Activated naive CD4-positive, alpha-beta T cell treated with anti-CD3 and anti-CD28 coated beads, Interleukin-2, amount 50 U/mL, for 72 hours (primary cell): ENCODE measurements around the gene TNP1. TPM values are rescaled to one million over a fixed set of nuclear protein-coding genes. Genes with fewer than 3 reads are reported as not detected.

Experiments
- ATAC-seq, 2 donors: fragments of 150-1000 bp; cut with Tn5 transposase; 2 replicates each; pipeline ENCODE4 v1.10.0; 2021; ENCODE audit warnings: mild to moderate bottlenecking in 2 of 2, moderate library complexity in 2 of 2
- DNase-seq, 2 donors: peaks; one replicate each; pipeline ENCODE4 v3.0.0; 2021 to 2022; ENCODE audit warnings: low spot score in 2 of 2
- H3K27ac Mint-ChIP-seq, 2 donors: one replicate each; pipeline ENCODE4 v1.8.0; 2022; ENCODE audit warnings: mild to moderate bottlenecking in 2 of 2, mixed read lengths in 2 of 2
- H3K36me3 Mint-ChIP-seq, 2 donors: one replicate each; pipeline ENCODE4 v1.8.0; 2022; ENCODE audit warnings: mixed read lengths in 2 of 2
- H3K9me3 Mint-ChIP-seq, 2 donors: one replicate each; pipeline ENCODE4 v1.8.0; 2022; ENCODE audit warnings: mixed read lengths in 2 of 2
- total RNA-seq, 2 donors: library from RNA; stranded (reverse); gene quantifications; one replicate each; pipeline ENCODE4 v1.2.3, GENCODE V29; 2022

Gene TNP1
- total RNA-seq, 2 donors from 2014 or later, result not detected

GRCh38 chr2:216822470-216822869 is 37.4 kb downstream of the TNP1 start:
- ATAC-seq, result no peak
- H3K27ac Mint-ChIP-seq, result no peak overlapping the region
- no peak for DNase-seq
- no peaks in the 10 kb centered on the region for H3K36me3 Mint-ChIP-seq
- H3K9me3 Mint-ChIP-seq, result no peaks in the 10 kb centered on the region

DNA sequence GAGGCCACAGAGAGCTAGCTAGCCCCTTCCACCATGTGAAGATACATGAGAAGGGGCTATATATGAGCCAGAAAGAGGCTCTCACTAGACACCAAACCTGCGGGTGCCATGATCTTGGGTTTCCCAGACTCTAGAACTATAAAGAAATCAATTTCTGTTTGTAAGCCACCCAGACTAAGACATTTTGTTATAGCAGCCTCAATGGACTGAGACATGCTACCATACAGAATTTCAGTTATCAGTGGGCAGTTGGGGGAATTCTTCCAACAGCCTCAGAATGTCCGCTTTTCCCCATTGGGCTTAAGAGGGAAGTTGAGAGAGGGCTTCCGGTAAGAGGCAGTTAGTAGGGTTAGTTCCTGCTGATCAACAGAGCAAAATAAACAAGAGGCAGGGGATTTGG is 39.2 kb downstream of the TNP1 start:
- Mint-ChIP-seq H3K36me3 (no peaks in the 10 kb centered on the region), H3K9me3 (no peaks in the 10 kb centered on the region), H3K27ac (no peak overlapping the region)
- DNase-seq, result no peak
- no peak for ATAC-seq

DNA sequence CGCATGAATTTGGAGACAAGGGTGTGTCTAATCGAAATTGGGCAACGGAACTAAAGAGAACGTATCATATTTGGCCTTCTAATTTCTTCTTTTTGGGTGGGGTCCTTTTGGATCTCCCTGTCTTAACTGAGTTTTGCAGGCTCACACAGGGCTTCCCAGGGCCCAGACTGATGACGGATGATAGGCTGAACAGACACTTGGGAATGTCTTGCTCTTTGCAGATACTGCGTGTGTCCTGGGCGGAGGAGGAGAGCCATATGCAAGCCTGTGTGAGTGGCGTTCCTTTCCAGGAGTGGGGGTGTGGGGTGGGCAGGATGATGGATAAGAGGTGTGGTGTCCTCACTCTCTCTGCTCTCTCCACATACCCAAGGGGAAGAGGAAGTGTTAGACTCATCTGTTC is 40.1 kb downstream of the TNP1 start:
- no peaks in the 10 kb centered on the region for H3K36me3 Mint-ChIP-seq
- DNase-seq, result no peak
- ATAC-seq, result no peak
- H3K27ac Mint-ChIP-seq, result no peak overlapping the region
- H3K9me3 Mint-ChIP-seq, result no peaks in the 10 kb centered on the region

DNA sequence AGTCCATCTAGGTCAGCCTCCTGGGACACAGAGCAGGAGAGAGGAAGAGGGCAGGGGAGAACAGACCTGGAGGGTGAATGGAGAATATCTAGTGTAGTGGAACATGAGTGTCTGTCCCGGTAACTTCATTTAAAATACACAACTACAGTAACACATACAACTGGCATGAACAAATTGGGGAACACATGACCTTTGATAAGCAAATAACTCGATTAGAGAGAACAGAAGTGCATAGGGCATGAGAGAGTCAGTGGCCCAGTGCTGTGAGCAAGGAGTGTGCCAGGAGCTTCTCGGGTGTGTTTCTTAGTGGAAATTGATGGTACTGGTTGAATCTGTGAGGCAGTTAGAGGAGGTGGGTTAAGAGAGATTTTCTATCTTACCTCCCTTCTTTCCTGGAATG is 40.8 kb downstream of the TNP1 start:
- Mint-ChIP-seq H3K27ac (no peak overlapping the region), H3K9me3 (no peaks in the 10 kb centered on the region), H3K36me3 (no peaks in the 10 kb centered on the region)

GRCh38 chr2:216810399-216811160 is 49.3 kb downstream of the TNP1 start:
- DNase-seq (no peak), ATAC-seq (no peak)
- no peaks in the 10 kb centered on the region for H3K36me3 Mint-ChIP-seq
- H3K9me3 Mint-ChIP-seq, result no peaks in the 10 kb centered on the region
- H3K27ac Mint-ChIP-seq, result no peak overlapping the region

More for the DNA sequence above, 40.8 kb downstream of the TNP1 start:
- DNase-seq (no peak), ATAC-seq (no peak)

Other genes with a start within 250 kb of the TNP1 start
- 10 to 100 TPM in 1 of 2 donors, under 1 TPM in 1; 0.14 to 11.6 TPM for gene IGFBP2, start 226.6 kb downstream of the TNP1 start, total RNA-seq
- under 1 TPM in 1 of 2 donors, not detected in 1; 0.02 TPM for gene IGFBP5, start 164.5 kb downstream of the TNP1 start, total RNA-seq